IMR-90 (cell line): ENCODE data around the gene NXNL2. TPM values are rescaled to one million over a fixed set of nuclear protein-coding genes. Genes with fewer than 3 reads are reported as not detected.

Experiments
- ATAC-seq: fragments of 200-7000 bp; cut with Tn5 transposase; 2 replicates; pipeline ENCODE4 v1.9.1; 2020; ENCODE audit warnings: low read depth, mild to moderate bottlenecking, moderate library complexity
- BruUV-seq: library from RNA; stranded (reverse); fragments of 400-500 nt; replicated peaks from 2 replicates; lab custom pipeline; 2021; lab: Mats Ljungman, UMichigan
- CTCF ChIA-PET: fragments of 300-600 bp; formaldehyde crosslinking; extraction: SDS; loops from one replicate; lab custom pipeline; 2021; ENCODE audit warnings: antibody characterized with exemption; lab: Yijun Ruan, JAX
- POLR2A ChIA-PET: fragments of 300-600 bp; sonication (Branson Sonifier 250); formaldehyde crosslinking; loops from one replicate; lab custom pipeline; 2022; ENCODE audit warnings: antibody characterized with exemption; ENCODE audit not compliant: unreplicated experiment; lab: Charles Lee
- DNase-seq: peaks from one replicate; pipeline ENCODE4 v3.0.0; 2013
- H2AFZ ChIP-seq: replicated peaks from 2 replicates; pipeline ENCODE3; 2013; ENCODE audit warnings: low read length, mild to moderate bottlenecking; ENCODE audit not compliant: poor library complexity
- H2AK5ac ChIP-seq: 2 replicates; pipeline ENCODE4 v1.6.1; 2013; ENCODE audit warnings: low read depth, low read length, inconsistent platforms
- H2AK9ac ChIP-seq: replicated peaks from 2 replicates; pipeline ENCODE3; 2013; ENCODE audit warnings: mild to moderate bottlenecking, low read depth, low read length, moderate library complexity; ENCODE audit not compliant: poor library complexity
- H2BK120ac ChIP-seq: 2 replicates; pipeline ENCODE4 v1.6.1; 2013; ENCODE audit warnings: low read depth, low read length, inconsistent platforms
- H2BK15ac ChIP-seq: 3 replicates; pipeline ENCODE4 v1.6.1; 2013; ENCODE audit warnings: low read depth, low read length, inconsistent platforms
- H2BK20ac ChIP-seq: 2 replicates; pipeline ENCODE4 v1.6.1; 2013; ENCODE audit warnings: low read depth, mild to moderate bottlenecking, inconsistent platforms, low read length, moderate library complexity
- H2BK5ac ChIP-seq: 2 replicates; pipeline ENCODE4 v1.6.1; 2013; ENCODE audit warnings: mild to moderate bottlenecking, low read depth, low read length, inconsistent platforms; ENCODE audit not compliant: poor library complexity, severe bottlenecking
- H3K14ac ChIP-seq: replicated peaks from 2 replicates; pipeline ENCODE4 v1.6.1; 2013; ENCODE audit warnings: low read depth, low read length, inconsistent platforms
- H3K18ac ChIP-seq: 2 replicates; pipeline ENCODE4 v1.6.1; 2013; ENCODE audit warnings: low read depth, low read length, control low read depth
- H3K23ac ChIP-seq: 2 replicates; pipeline ENCODE4 v1.6.1; 2013; ENCODE audit warnings: low read depth, low read length, inconsistent platforms
- H3K27ac ChIP-seq: 2 replicates; pipeline ENCODE4 v1.5.1; 2013; ENCODE audit warnings: mild to moderate bottlenecking, control low read depth, low read length; ENCODE audit not compliant: insufficient read depth
- H3K27me3 ChIP-seq: 2 replicates; pipeline ENCODE4 v1.6.1; 2013; ENCODE audit warnings: low read length; ENCODE audit not compliant: control insufficient read depth, insufficient read depth
- H3K36me3 ChIP-seq: 2 replicates; pipeline ENCODE4 v1.6.1; 2013; ENCODE audit warnings: low read length, mixed read lengths; ENCODE audit not compliant: control insufficient read depth, insufficient read depth
- H3K4ac ChIP-seq: 2 replicates; pipeline ENCODE4 v1.6.1; 2013; ENCODE audit warnings: low read depth, low read length, inconsistent platforms
- H3K4me1 ChIP-seq: 2 replicates; pipeline ENCODE4 v1.6.1; 2013; ENCODE audit warnings: low read length, mixed read lengths; ENCODE audit not compliant: control insufficient read depth, insufficient read depth
- H3K4me2 ChIP-seq: 2 replicates; pipeline ENCODE4 v1.6.1; 2013; ENCODE audit warnings: low read depth, mild to moderate bottlenecking, control low read depth, low read length, moderate library complexity
- H3K4me3 ChIP-seq: 2 replicates; pipeline ENCODE4 v1.5.1; 2013; ENCODE audit warnings: low read depth, mild to moderate bottlenecking, control low read depth, low read length, moderate library complexity; ENCODE audit not compliant: insufficient read depth
- H3K56ac ChIP-seq: 2 replicates; pipeline ENCODE4 v1.6.1; 2013; ENCODE audit warnings: low read length, inconsistent platforms; ENCODE audit not compliant: insufficient read depth; ENCODE audit errors: extremely low read depth
- H3K79me1 ChIP-seq, 2 experiments: 2 replicates each; pipeline ENCODE4 v1.6.1; 2013; ENCODE audit warnings: low read length in 2 of 2, inconsistent platforms in 1 of 2, low read depth in 1 of 2
- H3K9ac ChIP-seq: 2 replicates; pipeline ENCODE4 v1.6.1; 2013; ENCODE audit warnings: low read depth, low read length, control low read depth
- H3K9me1 ChIP-seq: 2 replicates; pipeline ENCODE4 v1.6.1; 2013; ENCODE audit warnings: low read length, inconsistent platforms; ENCODE audit not compliant: insufficient read depth
- H3K9me3 ChIP-seq: 2 replicates; pipeline ENCODE4 v1.6.1; 2013; ENCODE audit warnings: low read length; ENCODE audit not compliant: control insufficient read depth, insufficient read depth
- H4K20me1 ChIP-seq: 2 replicates; pipeline ENCODE4 v1.6.1; 2013; ENCODE audit warnings: low read length, inconsistent platforms; ENCODE audit not compliant: insufficient read depth
- H4K5ac ChIP-seq: 2 replicates; pipeline ENCODE4 v1.6.1; 2013; ENCODE audit warnings: mild to moderate bottlenecking, low read depth, low read length, control low read depth
- H4K8ac ChIP-seq, 2 experiments: 2 replicates each; pipeline ENCODE4 v1.6.1; 2013; ENCODE audit warnings: low read depth in 2 of 2, low read length in 2 of 2, control low read depth in 1 of 2, inconsistent platforms in 1 of 2
- H4K91ac ChIP-seq: 2 replicates; pipeline ENCODE4 v1.6.1; 2013; ENCODE audit warnings: low read depth, low read length, inconsistent platforms; ENCODE audit not compliant: insufficient read depth
- BHLHE40 ChIP-seq: fragments of 150-350 bp; IDR thresholded peaks from 2 replicates; pipeline ENCODE4 v1.6.1; 2016; ENCODE audit warnings: mild to moderate bottlenecking, low read depth, low read length
- CHD1 ChIP-seq: IDR thresholded peaks from 2 replicates; pipeline ENCODE4 v1.6.1; 2012; ENCODE audit warnings: low read depth, low read length, improper control_type of control experiment
- MAFK ChIP-seq: IDR thresholded peaks from 2 replicates; pipeline ENCODE4 v1.6.1; 2012; ENCODE audit warnings: low read depth, low read length, improper control_type of control experiment
- MAZ ChIP-seq: IDR thresholded peaks from 2 replicates; pipeline ENCODE4 v1.6.1; 2012; ENCODE audit warnings: low read depth, mild to moderate bottlenecking, low read length, improper control_type of control experiment, moderate library complexity, borderline replicate concordance
- MXI1 ChIP-seq: IDR thresholded peaks from 2 replicates; pipeline ENCODE4 v1.6.1; 2012; ENCODE audit warnings: low read depth, mild to moderate bottlenecking, low read length, moderate library complexity, borderline replicate concordance
- NFE2L2 ChIP-seq: fragments of 150-350 bp; IDR thresholded peaks from 2 replicates; pipeline ENCODE4 v1.6.1; 2016; ENCODE audit warnings: low read depth, mild to moderate bottlenecking, low read length
- RAD21 ChIP-seq: IDR thresholded peaks from 2 replicates; pipeline ENCODE4 v1.6.1; 2012; ENCODE audit warnings: low read length, improper control_type of control experiment
- RCOR1 ChIP-seq: IDR thresholded peaks from 2 replicates; pipeline ENCODE4 v1.6.1; 2012; ENCODE audit warnings: mild to moderate bottlenecking, low read length, improper control_type of control experiment; ENCODE audit not compliant: insufficient replicate concordance
- RFX5 ChIP-seq: IDR thresholded peaks from 2 replicates; pipeline ENCODE4 v1.8.0; 2012; ENCODE audit warnings: low read depth, mild to moderate bottlenecking, low read length, moderate library complexity
- SMC3 ChIP-seq: fragments of 150-350 bp; IDR thresholded peaks from 2 replicates; pipeline ENCODE4 v1.6.1; 2016; ENCODE audit warnings: low read depth, mild to moderate bottlenecking, antibody characterized with exemption, low read length, moderate library complexity
- WGBS, 2 experiments: methylation state at CpG; one replicate each; pipeline versions ENCODE4 v1.1.5 to v1.1.7; 2013; ENCODE audit warnings: missing lambda C conversion rate in 2 of 2; ENCODE audit not compliant: insufficient read length in 1 of 2; ENCODE audit errors: extremely low coverage in 2 of 2; 5-methylcytosine and 5-hydroxymethylcytosine counted together
- dilution Hi-C: fragments of 300-500 bp; cut with HindIII; formaldehyde crosslinking; loops from one replicate; pipeline ENCODE4 v1.14.3; 2018; ENCODE audit warnings: low sequenced_read_pairs; ENCODE audit not compliant: unreplicated experiment
- in situ Hi-C: fragments of 300-500 bp; cut with MboI; formaldehyde crosslinking; loops from 3 replicates; pipeline ENCODE4 v1.14.3; 2019; ENCODE audit warnings: low sequenced_read_pairs, inconsistent platforms, mixed read lengths
- intact Hi-C: fragments of 100-400 bp; cut with micrococcal nuclease; formaldehyde crosslinking; loops from 2 replicates; pipeline ENCODE4 v1.10.0; 2022
- polyA plus RNA-seq, 3 experiments: library from polyadenylated mRNA; depleted of rRNA; stranded (reverse); fragments of >200 nt; gene quantifications; 2 replicates each; pipeline ENCODE4 v1.2.3, GENCODE V29; 2012; ENCODE audit warnings: low replicate concordance in 1 of 3
- total RNA-seq: library from RNA; depleted of rRNA; stranded (reverse); fragments of >200 nt; gene quantifications from 2 replicates; pipeline ENCODE4 v1.2.3, GENCODE V29; 2012
- TF ChIP-seq, protein P1 (sequence below): conservative IDR thresholded peaks from 2 replicates; pipeline ENCODE4 v1.5.1; 2012; ENCODE audit warnings: mild to moderate bottlenecking, low read depth, low read length, improper control_type of control experiment

Gene NXNL2
- total and polyA plus RNA-seq, 2 of the 4 experiments (the other 2 are of a cell fraction), result 3.2 to 6.4 TPM

- no peak overlapping the region for H3K14ac ChIP-seq
- H4K8ac ChIP-seq, result peak overlapping the region; percentile 91 to 96
- peak overlapping the region; percentile 63; the same call in 1 of the 2 replicates for H2BK20ac ChIP-seq
- H2BK15ac ChIP-seq, result peak overlapping the region; percentile 93; the same call in 2 of the 3 replicates
- TF ChIP-seq BHLHE40 (no peak), RAD21 (no peak), MAFK (no peak), RCOR1 (no peak), SMC3 (no peak), CHD1 (no peak), MAZ (no peak), MXI1 (no peak), NFE2L2 (no peak), RFX5 (no peak)
- TF ChIP-seq, protein P1, sequence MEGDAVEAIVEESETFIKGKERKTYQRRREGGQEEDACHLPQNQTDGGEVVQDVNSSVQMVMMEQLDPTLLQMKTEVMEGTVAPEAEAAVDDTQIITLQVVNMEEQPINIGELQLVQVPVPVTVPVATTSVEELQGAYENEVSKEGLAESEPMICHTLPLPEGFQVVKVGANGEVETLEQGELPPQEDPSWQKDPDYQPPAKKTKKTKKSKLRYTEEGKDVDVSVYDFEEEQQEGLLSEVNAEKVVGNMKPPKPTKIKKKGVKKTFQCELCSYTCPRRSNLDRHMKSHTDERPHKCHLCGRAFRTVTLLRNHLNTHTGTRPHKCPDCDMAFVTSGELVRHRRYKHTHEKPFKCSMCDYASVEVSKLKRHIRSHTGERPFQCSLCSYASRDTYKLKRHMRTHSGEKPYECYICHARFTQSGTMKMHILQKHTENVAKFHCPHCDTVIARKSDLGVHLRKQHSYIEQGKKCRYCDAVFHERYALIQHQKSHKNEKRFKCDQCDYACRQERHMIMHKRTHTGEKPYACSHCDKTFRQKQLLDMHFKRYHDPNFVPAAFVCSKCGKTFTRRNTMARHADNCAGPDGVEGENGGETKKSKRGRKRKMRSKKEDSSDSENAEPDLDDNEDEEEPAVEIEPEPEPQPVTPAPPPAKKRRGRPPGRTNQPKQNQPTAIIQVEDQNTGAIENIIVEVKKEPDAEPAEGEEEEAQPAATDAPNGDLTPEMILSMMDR, result no peak
- peak overlapping the region; percentile 91 for H2AK9ac ChIP-seq
- peak overlapping the region; percentile 84; the same call in 1 of the 2 replicates for H2AK5ac ChIP-seq
- no TSS peak for BruUV-seq
- H3K4me1 ChIP-seq, result peaks cover 5% of the 10 kb centered on the region
- H4K91ac ChIP-seq, result peak overlapping the region; percentile 93
- 0 out of 2 replicates have a peak, but pooled peaks cover 7% of the 10 kb centered on the region for H3K9me1 ChIP-seq
- H3K79me1 ChIP-seq, result 0 out of 4 replicates have a peak, but pooled peaks cover 0 to 4% of the 10 kb centered on the region in 2 experiments
- H3K4ac ChIP-seq, result peak overlapping the region; percentile 71
- H3K18ac ChIP-seq, result no peak overlapping the region
- H4K5ac ChIP-seq, result peak overlapping the region; percentile 98; the same call in 1 of the 2 replicates
- dilution Hi-C loops, result no loop called here
- in situ Hi-C loops, result loop anchor here (10.0 kb wide), 4 partner anchors 184 to 614 kb away; no protein-coding TSS in a partner anchor
- intact Hi-C loops, result loop anchor here (2.0 to 10.0 kb wide), 6 partner anchors 102 to 627 kb away; partner anchors contain the start of gene SPIN1
- no peak overlapping the region for H3K9ac ChIP-seq
- H2BK120ac ChIP-seq, result no peak overlapping the region; the same call in 1 of the 2 replicates
- WGBS, 2 experiments, result 100% methylated on average over 2 of the region's 10 CpGs; no CpG with 5 or more reads in 1 of the 2 experiments
- no peak overlapping the region for H3K4me2 ChIP-seq
- ATAC-seq (no peak), DNase-seq (no peak)
- H3K56ac ChIP-seq, result no peak overlapping the region
- H4K20me1 ChIP-seq, result no peaks in the 10 kb centered on the region
- peak overlapping the region; percentile 97 for H2AFZ ChIP-seq
- no peak overlapping the region for H3K27ac ChIP-seq
- H3K23ac ChIP-seq, result no peak overlapping the region
- no peaks in the 10 kb centered on the region for H3K36me3 ChIP-seq
- H3K9me3 ChIP-seq, result no peaks in the 10 kb centered on the region
- H2BK5ac ChIP-seq, result no peak overlapping the region
- H3K27me3 ChIP-seq, result no peaks in the 10 kb centered on the region
- H3K4me3 ChIP-seq, result no peak overlapping the region
- POLR2A ChIA-PET, result no interaction called here
- CTCF ChIA-PET, result interaction anchor here (0.5 to 1.6 kb wide), 3 partner anchors 270 to 482 kb away, joined by 3 to 5 read pairs (median 4); no protein-coding TSS in a partner anchor
Measured at GRCh38 chr9:88579050-88579715, 44.2 kb downstream of the NXNL2 start.
